Measurements from ENCODE around the gene TMEM175. TPM values are rescaled to one million over a fixed set of nuclear protein-coding genes. Genes with fewer than 3 reads are reported as not detected.

The TMEM175 gene
- total and polyA plus RNA-seq, 2 of the 13 experiments (the other 11 are each of a cell fraction or from before 2014, with no cell fraction given), result 5.1 to 9.9 TPM

DNA sequence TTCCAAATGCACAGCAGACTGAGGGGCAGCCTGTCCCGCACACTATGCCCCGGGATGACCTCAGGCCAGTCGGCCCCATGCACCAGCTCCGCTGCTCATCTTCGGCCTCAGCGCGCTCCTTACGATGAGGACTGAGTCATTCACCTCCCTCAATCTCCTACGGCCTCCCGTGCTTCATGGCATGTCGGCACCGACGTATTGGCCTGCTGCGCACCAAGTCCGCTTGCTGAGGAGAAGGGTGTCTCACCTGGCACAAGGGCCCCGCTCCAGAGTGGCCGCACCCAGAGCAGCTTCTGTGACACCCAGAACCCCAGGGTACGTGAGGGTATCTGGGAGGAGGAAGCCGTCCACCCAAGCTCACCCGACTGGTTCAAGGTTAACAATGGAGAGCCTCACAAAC lies 35.6 kb upstream of the TMEM175 start (continued):
- no peak for TF ChIP-seq NCOA2 (CRISPR knock-in tag; IDR thresholded peaks at IDR 0.05)
- TF ChIP-seq PCBP1 (IDR thresholded peaks at IDR 0.05; ENCODE audit: borderline replicate concordance, low read depth, low read length), result no peak
- TF ChIP-seq NR3C1 (CRISPR knock-in tag; IDR thresholded peaks at IDR 0.05), result no peak
- TF ChIP-seq, protein P1, sequence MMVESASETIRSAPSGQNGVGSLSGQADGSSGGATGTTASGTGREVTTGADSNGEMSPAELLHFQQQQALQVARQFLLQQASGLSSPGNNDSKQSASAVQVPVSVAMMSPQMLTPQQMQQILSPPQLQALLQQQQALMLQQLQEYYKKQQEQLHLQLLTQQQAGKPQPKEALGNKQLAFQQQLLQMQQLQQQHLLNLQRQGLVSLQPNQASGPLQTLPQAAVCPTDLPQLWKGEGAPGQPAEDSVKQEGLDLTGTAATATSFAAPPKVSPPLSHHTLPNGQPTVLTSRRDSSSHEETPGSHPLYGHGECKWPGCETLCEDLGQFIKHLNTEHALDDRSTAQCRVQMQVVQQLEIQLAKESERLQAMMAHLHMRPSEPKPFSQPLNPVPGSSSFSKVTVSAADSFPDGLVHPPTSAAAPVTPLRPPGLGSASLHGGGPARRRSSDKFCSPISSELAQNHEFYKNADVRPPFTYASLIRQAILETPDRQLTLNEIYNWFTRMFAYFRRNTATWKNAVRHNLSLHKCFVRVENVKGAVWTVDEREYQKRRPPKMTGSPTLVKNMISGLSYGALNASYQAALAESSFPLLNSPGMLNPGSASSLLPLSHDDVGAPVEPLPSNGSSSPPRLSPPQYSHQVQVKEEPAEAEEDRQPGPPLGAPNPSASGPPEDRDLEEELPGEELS (CRISPR knock-in tag; IDR thresholded peaks at IDR 0.05), result no peak
- no peak for TF ChIP-seq CEBPB (IDR thresholded peaks at IDR 0.05; ENCODE audit: borderline replicate concordance, low read depth, low read length)

DNA sequence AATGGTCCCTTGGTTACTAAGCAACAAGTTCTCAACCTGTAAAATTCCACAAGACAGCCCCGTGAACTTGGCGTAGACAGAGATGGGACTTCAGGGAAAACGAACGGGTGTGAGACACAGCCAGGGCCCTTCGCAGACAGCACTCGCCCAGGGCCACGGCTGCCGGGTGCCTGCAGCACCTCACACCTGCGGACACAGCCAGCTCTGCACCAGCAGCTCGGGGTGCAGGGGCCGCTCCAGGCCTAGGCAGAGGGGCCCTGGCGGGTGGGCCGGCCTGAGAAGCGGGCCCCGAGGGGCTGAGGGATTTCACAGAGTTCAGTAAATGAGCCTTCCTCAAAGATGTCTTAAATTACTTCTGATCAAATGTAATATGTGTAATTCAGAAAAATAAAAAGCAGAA lies 34.1 kb upstream of the TMEM175 start:
- intact Hi-C loops (cut with micrococcal nuclease; ENCODE audit: unreplicated experiment) (no loop called here), in situ Hi-C loops (cut with HindIII; ENCODE audit: extremely low pct_ligation_motif_present, low pct_unique_long_range_greater_than_20kb) (no loop called here)
- no peak for DNase-seq (ENCODE audit: low spot score)
- Histone ChIP-seq H3K4me3 (replicated peaks in 1 of 3; ENCODE audit: insufficient read depth in 1 of 3, low read depth in 2 of 3, low read length in 3 of 3) (no peak overlapping the region), H3K36me3 (replicated peaks in 1 of 2; ENCODE audit: control insufficient read depth in 1 of 2, insufficient read depth in 2 of 2, low read length in 2 of 2) (peaks cover 16 to 33% of the 10 kb centered on the region in 2 experiments; a peak in 4 of 5 replicates), H3K4me2 (ENCODE audit: low read depth, low read length) (no peak overlapping the region), H2AFZ (ENCODE audit: low read length) (no peak overlapping the region), H3K4me1 (ENCODE audit: insufficient read depth, low read length) (no peaks in the 10 kb centered on the region), H4K20me1 (ENCODE audit: insufficient read depth, low read length) (no peaks in the 10 kb centered on the region; the same call in 1 of the 2 replicates), H3K27me3 (ENCODE audit: control insufficient read depth in 1 of 2, insufficient read depth in 2 of 2, low read length in 2 of 2) (no peaks in the 10 kb centered on the region), H3K79me2 (ENCODE audit: insufficient read depth, low read length) (no peaks in the 10 kb centered on the region), H3K9me3 (ENCODE audit: low read length) (no peaks in the 10 kb centered on the region), H3K9ac (ENCODE audit: insufficient read depth, low read depth, low read length) (no peak overlapping the region), H3K27ac (ENCODE audit: extremely low read length, insufficient read depth, low read length) (no peak overlapping the region)
- TF ChIP-seq ZFX (CRISPR knock-in tag; IDR thresholded peaks at IDR 0.05; ENCODE audit: low read depth), result no peak
- no peak for TF ChIP-seq SIN3B (IDR thresholded peaks at IDR 0.05; ENCODE audit: low read length)
- TF ChIP-seq KAT7 (CRISPR knock-in tag; IDR thresholded peaks at IDR 0.05; ENCODE audit: borderline replicate concordance), result no peak
- TF ChIP-seq PCBP1 (IDR thresholded peaks at IDR 0.05; ENCODE audit: borderline replicate concordance, low read depth, low read length), result no peak
- no peak for TF ChIP-seq MBD4 (IDR thresholded peaks at IDR 0.05; ENCODE audit: borderline replicate concordance, low read length)
- TF ChIP-seq FOXC1 (CRISPR knock-in tag; IDR thresholded peaks at IDR 0.05; ENCODE audit: borderline replicate concordance), result no peak
- TF ChIP-seq, protein P2, sequence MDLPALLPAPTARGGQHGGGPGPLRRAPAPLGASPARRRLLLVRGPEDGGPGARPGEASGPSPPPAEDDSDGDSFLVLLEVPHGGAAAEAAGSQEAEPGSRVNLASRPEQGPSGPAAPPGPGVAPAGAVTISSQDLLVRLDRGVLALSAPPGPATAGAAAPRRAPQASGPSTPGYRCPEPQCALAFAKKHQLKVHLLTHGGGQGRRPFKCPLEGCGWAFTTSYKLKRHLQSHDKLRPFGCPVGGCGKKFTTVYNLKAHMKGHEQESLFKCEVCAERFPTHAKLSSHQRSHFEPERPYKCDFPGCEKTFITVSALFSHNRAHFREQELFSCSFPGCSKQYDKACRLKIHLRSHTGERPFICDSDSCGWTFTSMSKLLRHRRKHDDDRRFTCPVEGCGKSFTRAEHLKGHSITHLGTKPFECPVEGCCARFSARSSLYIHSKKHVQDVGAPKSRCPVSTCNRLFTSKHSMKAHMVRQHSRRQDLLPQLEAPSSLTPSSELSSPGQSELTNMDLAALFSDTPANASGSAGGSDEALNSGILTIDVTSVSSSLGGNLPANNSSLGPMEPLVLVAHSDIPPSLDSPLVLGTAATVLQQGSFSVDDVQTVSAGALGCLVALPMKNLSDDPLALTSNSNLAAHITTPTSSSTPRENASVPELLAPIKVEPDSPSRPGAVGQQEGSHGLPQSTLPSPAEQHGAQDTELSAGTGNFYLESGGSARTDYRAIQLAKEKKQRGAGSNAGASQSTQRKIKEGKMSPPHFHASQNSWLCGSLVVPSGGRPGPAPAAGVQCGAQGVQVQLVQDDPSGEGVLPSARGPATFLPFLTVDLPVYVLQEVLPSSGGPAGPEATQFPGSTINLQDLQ (CRISPR knock-in tag; IDR thresholded peaks at IDR 0.05), result no peak
- TF ChIP-seq ZNF224 (CRISPR knock-in tag; IDR thresholded peaks at IDR 0.05), result no peak
- TF ChIP-seq ZFP90 (CRISPR knock-in tag; IDR thresholded peaks at IDR 0.05; ENCODE audit: borderline replicate concordance), result no peak
- no peak for TF ChIP-seq NR2C2 (CRISPR knock-in tag; IDR thresholded peaks at IDR 0.05; ENCODE audit: borderline replicate concordance)
- TF ChIP-seq, protein P3, sequence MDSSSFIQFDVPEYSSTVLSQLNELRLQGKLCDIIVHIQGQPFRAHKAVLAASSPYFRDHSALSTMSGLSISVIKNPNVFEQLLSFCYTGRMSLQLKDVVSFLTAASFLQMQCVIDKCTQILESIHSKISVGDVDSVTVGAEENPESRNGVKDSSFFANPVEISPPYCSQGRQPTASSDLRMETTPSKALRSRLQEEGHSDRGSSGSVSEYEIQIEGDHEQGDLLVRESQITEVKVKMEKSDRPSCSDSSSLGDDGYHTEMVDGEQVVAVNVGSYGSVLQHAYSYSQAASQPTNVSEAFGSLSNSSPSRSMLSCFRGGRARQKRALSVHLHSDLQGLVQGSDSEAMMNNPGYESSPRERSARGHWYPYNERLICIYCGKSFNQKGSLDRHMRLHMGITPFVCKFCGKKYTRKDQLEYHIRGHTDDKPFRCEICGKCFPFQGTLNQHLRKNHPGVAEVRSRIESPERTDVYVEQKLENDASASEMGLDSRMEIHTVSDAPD (CRISPR knock-in tag; IDR thresholded peaks at IDR 0.05), result no peak
- no peak for TF ChIP-seq MED13 (CRISPR knock-in tag; IDR thresholded peaks at IDR 0.05)
- POLR2A ChIA-PET, result no interaction called here
- FAIRE-seq, result no peak
- no TSS peak for BruUV-seq (replicated peaks)
- WGBS (ENCODE audit: low lambda C conversion rate), result 95% methylated on average over 15 of the region's 15 CpGs
- no peak for ATAC-seq
- CTCF ChIA-PET (ENCODE audit: low intra/inter-chr PET ratio, low total read pairs), result no interaction called here

Measured in HepG2 (cell line).